H9 (cell line): ENCODE results near the gene ACSBG1. TPM values are rescaled to one million over a fixed set of nuclear protein-coding genes. Genes with fewer than 3 reads are reported as not detected.

ENCODE experiments used
- DNase-seq: peaks from one replicate; pipeline ENCODE4 v3.0.0-alpha.2; 2017
- H2AFZ ChIP-seq: one replicate; pipeline ENCODE4 v1.6.1; 2013; ENCODE audit warnings: mild to moderate bottlenecking, low read length, control low read depth, moderate library complexity
- H2AK5ac ChIP-seq: 2 replicates; pipeline ENCODE4 v1.6.1; 2013; ENCODE audit warnings: low read length, control low read depth, mixed read lengths; ENCODE audit not compliant: insufficient read length
- H2BK120ac ChIP-seq: one replicate; pipeline ENCODE4 v1.6.1; 2013; ENCODE audit warnings: low read depth, mild to moderate bottlenecking, low read length, control low read depth, inconsistent platforms; ENCODE audit not compliant: poor library complexity, severe bottlenecking
- H2BK12ac ChIP-seq: 2 replicates; pipeline ENCODE4 v1.6.1; 2013; ENCODE audit warnings: low read length, control low read depth, mixed read lengths, low read depth; ENCODE audit not compliant: insufficient read length
- H2BK15ac ChIP-seq: 2 replicates; pipeline ENCODE4 v1.6.1; 2013; ENCODE audit warnings: low read depth, low read length, control low read depth
- H2BK20ac ChIP-seq: one replicate; pipeline ENCODE4 v1.6.1; 2013; ENCODE audit warnings: low read depth, mild to moderate bottlenecking, low read length, control low read depth, inconsistent platforms; ENCODE audit not compliant: poor library complexity, severe bottlenecking
- H2BK5ac ChIP-seq: 2 replicates; pipeline ENCODE4 v1.6.1; 2013; ENCODE audit warnings: low read length, control low read depth, mixed read lengths; ENCODE audit not compliant: insufficient read length
- H3K14ac ChIP-seq: 2 replicates; pipeline ENCODE4 v1.6.1; 2013; ENCODE audit warnings: low read length, control low read depth; ENCODE audit not compliant: insufficient read depth
- H3K18ac ChIP-seq: 2 replicates; pipeline ENCODE4 v1.6.1; 2013; ENCODE audit warnings: low read depth, mild to moderate bottlenecking, mixed read lengths, low read length, control low read depth; ENCODE audit not compliant: insufficient read length
- H3K23ac ChIP-seq: 2 replicates; pipeline ENCODE4 v1.6.1; 2013; ENCODE audit warnings: low read length, control low read depth, mixed read lengths, low read depth; ENCODE audit not compliant: insufficient read length
- H3K23me2 ChIP-seq: 2 replicates; pipeline ENCODE4 v1.6.1; 2013; ENCODE audit warnings: low read depth, mild to moderate bottlenecking, mixed read lengths, low read length, control low read depth; ENCODE audit not compliant: insufficient read length, poor library complexity, severe bottlenecking
- H3K27ac ChIP-seq: 2 replicates; pipeline ENCODE4 v1.5.1; 2013; ENCODE audit warnings: low read length, control low read depth, mixed read lengths, low read depth; ENCODE audit not compliant: insufficient read length
- H3K27me3 ChIP-seq: 2 replicates; pipeline ENCODE4 v1.6.1; 2013; ENCODE audit warnings: low read length, control low read depth, inconsistent platforms; ENCODE audit not compliant: insufficient read depth
- H3K4ac ChIP-seq: 2 replicates; pipeline ENCODE4 v1.6.1; 2013; ENCODE audit warnings: low read depth, mild to moderate bottlenecking, control low read depth, inconsistent platforms, low read length, moderate library complexity
- H3K4me1 ChIP-seq: 2 replicates; pipeline ENCODE4 v1.6.1; 2013; ENCODE audit warnings: low read length, control low read depth, inconsistent platforms; ENCODE audit not compliant: insufficient read depth
- H3K4me2 ChIP-seq: 2 replicates; pipeline ENCODE4 v1.6.1; 2013; ENCODE audit warnings: low read length, control low read depth, mixed read lengths; ENCODE audit not compliant: insufficient read length, insufficient read depth
- H3K56ac ChIP-seq: 2 replicates; pipeline ENCODE4 v1.6.1; 2013; ENCODE audit warnings: low read depth, mild to moderate bottlenecking, mixed read lengths, low read length, control low read depth; ENCODE audit not compliant: insufficient read length
- H3K79me1 ChIP-seq: 2 replicates; pipeline ENCODE4 v1.6.1; 2013; ENCODE audit warnings: low read depth, mild to moderate bottlenecking, moderate library complexity, low read length, control low read depth, inconsistent platforms; ENCODE audit not compliant: insufficient read depth, poor library complexity, severe bottlenecking
- H3K79me2 ChIP-seq: 2 replicates; pipeline ENCODE4 v1.6.1; 2013; ENCODE audit warnings: low read length, control low read depth, inconsistent platforms; ENCODE audit not compliant: insufficient read depth
- H3K9ac ChIP-seq: 2 replicates; pipeline ENCODE4 v1.6.1; 2013; ENCODE audit warnings: low read length, control low read depth, mixed read lengths; ENCODE audit not compliant: insufficient read length; ENCODE audit errors: extremely low read depth
- H3K9me3 ChIP-seq: one replicate; pipeline ENCODE4 v1.6.1; 2013; ENCODE audit warnings: low read depth, low read length, inconsistent platforms; ENCODE audit not compliant: control insufficient read depth
- H3T11ph ChIP-seq: one replicate; pipeline ENCODE4 v1.6.1; 2013; ENCODE audit warnings: mild to moderate bottlenecking, low read length, control low read depth, inconsistent platforms
- H4K20me1 ChIP-seq: one replicate; pipeline ENCODE4 v1.6.1; 2013; ENCODE audit not compliant: control insufficient read depth, insufficient read length, insufficient read depth
- H4K5ac ChIP-seq: 2 replicates; pipeline ENCODE4 v1.6.1; 2013; ENCODE audit warnings: low read depth, mild to moderate bottlenecking, mixed read lengths, low read length, control low read depth; ENCODE audit not compliant: insufficient read length
- H4K8ac ChIP-seq: replicated peaks from 2 replicates; pipeline ENCODE4 v1.6.1; 2013; ENCODE audit warnings: low read length, control low read depth, mixed read lengths, low read depth; ENCODE audit not compliant: insufficient read length
- H4K91ac ChIP-seq: 2 replicates; pipeline ENCODE4 v1.6.1; 2013; ENCODE audit warnings: low read depth, mild to moderate bottlenecking, moderate library complexity, mixed read lengths, low read length, control low read depth; ENCODE audit not compliant: insufficient read length
- H3K27ac Mint-ChIP-seq, 3 experiments: 2 replicates in 2 of 3; 3 replicates in 1 of 3; pipeline ENCODE4 v1.8.0; 2020 to 2021; ENCODE audit warnings: mixed read lengths in 3 of 3, mild to moderate bottlenecking in 1 of 3, moderate library complexity in 1 of 3
- H3K27me3 Mint-ChIP-seq: 2 replicates; pipeline ENCODE4 v1.8.0; 2021; ENCODE audit warnings: low read depth, mild to moderate bottlenecking, moderate library complexity, mixed read lengths
- H3K36me3 Mint-ChIP-seq, 3 experiments: 2 replicates in 2 of 3; 3 replicates in 1 of 3; pipeline ENCODE4 v1.8.0; 2020 to 2021; ENCODE audit warnings: low read depth in 3 of 3, mixed read lengths in 3 of 3; ENCODE audit not compliant: insufficient read depth in 1 of 3
- H3K4me1 Mint-ChIP-seq, 2 experiments: 2 replicates each; pipeline ENCODE4 v1.8.0; 2020; ENCODE audit warnings: mixed read lengths in 2 of 2
- H3K4me3 Mint-ChIP-seq, 2 experiments: 2 replicates in 1 of 2; 3 replicates in 1 of 2; pipeline ENCODE4 v1.8.0; 2020 to 2021; ENCODE audit warnings: mild to moderate bottlenecking in 2 of 2, mixed read lengths in 2 of 2, moderate library complexity in 1 of 2
- H3K9me3 Mint-ChIP-seq, 2 experiments: 2 replicates in 1 of 2; 3 replicates in 1 of 2; pipeline ENCODE4 v1.8.0; 2020; ENCODE audit warnings: mild to moderate bottlenecking in 2 of 2, mixed read lengths in 2 of 2, moderate library complexity in 1 of 2
- CTCF ChIP-seq: fragments of 200-600 bp; sonication (generic); conservative IDR thresholded peaks from 3 replicates; pipeline ENCODE4 v1.8.0; 2021; ENCODE audit warnings: antibody characterized with exemption, mild to moderate bottlenecking
- WGBS: extraction: QIAGEN DNeasy Blood & Tissue Kit; methylation state at CpG from one replicate; pipeline ENCODE4 v1.1.7; 2013; ENCODE audit warnings: missing lambda C conversion rate, low lambda C conversion rate, mixed read lengths; ENCODE audit not compliant: insufficient read length; ENCODE audit errors: extremely low coverage; 5-methylcytosine and 5-hydroxymethylcytosine counted together
- total RNA-seq: library from RNA; stranded (reverse); gene quantifications from 2 replicates; pipeline ENCODE4 v1.2.1, GENCODE V29; 2021

ACSBG1 gene
- total RNA-seq, 1 experiment from 2014 or later = 2.2 TPM

GRCh38 chr15:78229431-78230406 is 4.6 kb downstream of the ACSBG1 start:
- Histone ChIP-seq H3K4me1 (no peaks in the 10 kb centered on the region; the same call in 1 of the 2 replicates), H4K20me1 (no peaks in the 10 kb centered on the region), H2AK5ac (no peak overlapping the region), H2BK15ac (no peak overlapping the region), H2BK120ac (no peak overlapping the region), H3K27me3 (no peaks in the 10 kb centered on the region), H3K18ac (no peak overlapping the region), H3K56ac (no peak overlapping the region), H3K4ac (no peak overlapping the region), H2BK5ac (no peak overlapping the region), H2BK12ac (no peak overlapping the region), H4K8ac (no peak overlapping the region), H3K27ac (no peak overlapping the region), H2BK20ac (no peak overlapping the region), H3K23ac (no peak overlapping the region), H3K14ac (no peak overlapping the region), H3T11ph (no peak overlapping the region), H3K79me2 (no peaks in the 10 kb centered on the region), H3K9me3 (no peaks in the 10 kb centered on the region), H3K79me1 (no peaks in the 10 kb centered on the region), H3K9ac (no peak overlapping the region), H3K23me2 (no peaks in the 10 kb centered on the region), H2AFZ (no peak overlapping the region), H4K91ac (no peak overlapping the region), H4K5ac (no peak overlapping the region), H3K4me2 (no peak overlapping the region)
- H3K27ac Mint-ChIP-seq = no peak overlapping the region
- no peak for TF ChIP-seq CTCF
- peaks cover 2% of the 10 kb centered on the region; the same call in 1 of the 2 replicates for H3K27me3 Mint-ChIP-seq
- H3K36me3 Mint-ChIP-seq = peaks cover 0 to 5% (median 3%) of the 10 kb centered on the region in 3 experiments; a peak in 4 of 7 replicates
- no CpG with 5 or more reads among the region's 17 CpGs for WGBS
- no peak overlapping the region for H3K4me3 Mint-ChIP-seq
- no peak for DNase-seq
- H3K9me3 Mint-ChIP-seq = peaks cover 4 to 5% of the 10 kb centered on the region in 2 experiments; a peak in 4 of 5 replicates
- H3K4me1 Mint-ChIP-seq = peaks cover 15 to 20% of the 10 kb centered on the region in 2 experiments
